Vagina (tissue), 2 donors: Measurements from ENCODE around the gene MIOX.

Experiments
- CTCF ChIP-seq, 3 experiments: fragments of 450-650 bp in 2 of 3; fragments of 200-600 bp in 1 of 3; sonication (generic) in 1 of 3; IDR thresholded peaks; one replicate each; pipeline ENCODE4 v1.5.1; 2017 to 2019; ENCODE audit warnings: antibody characterized with exemption in 3 of 3, mild to moderate bottlenecking in 2 of 3, moderate library complexity in 2 of 3
- POLR2A ChIP-seq, 2 donors: fragments of 450-650 bp; IDR thresholded peaks; one replicate each; pipeline ENCODE4 v1.6.1; 2017; ENCODE audit warnings: antibody characterized with exemption in 2 of 2, mild to moderate bottlenecking in 2 of 2, moderate library complexity in 2 of 2
- POLR2AphosphoS5 ChIP-seq, 2 donors: sonication (generic); formaldehyde crosslinking; IDR thresholded peaks; one replicate each; pipeline ENCODE4 v1.9.0; 2017; ENCODE audit warnings: antibody characterized with exemption in 2 of 2, mild to moderate bottlenecking in 2 of 2, low read depth in 1 of 2; ENCODE audit not compliant: insufficient read depth in 1 of 2

- no peak for TF ChIP-seq CTCF (IDR thresholded peaks at IDR 0.05)
- no peak for TF ChIP-seq POLR2A (IDR thresholded peaks at IDR 0.05)
- TF ChIP-seq POLR2AphosphoS5 (IDR thresholded peaks at IDR 0.05; ENCODE audit: insufficient read depth in 1 of 2, low read depth in 1 of 2), result no peak
These were observed 47.3 kb upstream of the MIOX start for GRCh38 chr22:50439314-50439870.
